Stimulated activated CD4-positive, alpha-beta T cell treated with anti-CD3 and anti-CD28 coated beads, Interleukin-4, amount 100 ng/mL, for 48 hours (primary cell): Measurements from ENCODE around the gene HADHA.
"Not testable (repeated sequence)": the region's sequence is repeated elsewhere in the genome, so short reads cannot be mapped to it uniquely, and the experiment has no call there.

Experiments used
- DNase-seq, 2 donors: peaks; one replicate each; pipeline ENCODE4 v3.0.0-alpha.2; 2020; ENCODE audit warnings: low read depth in 2 of 2

Gene HADHA

DNA sequence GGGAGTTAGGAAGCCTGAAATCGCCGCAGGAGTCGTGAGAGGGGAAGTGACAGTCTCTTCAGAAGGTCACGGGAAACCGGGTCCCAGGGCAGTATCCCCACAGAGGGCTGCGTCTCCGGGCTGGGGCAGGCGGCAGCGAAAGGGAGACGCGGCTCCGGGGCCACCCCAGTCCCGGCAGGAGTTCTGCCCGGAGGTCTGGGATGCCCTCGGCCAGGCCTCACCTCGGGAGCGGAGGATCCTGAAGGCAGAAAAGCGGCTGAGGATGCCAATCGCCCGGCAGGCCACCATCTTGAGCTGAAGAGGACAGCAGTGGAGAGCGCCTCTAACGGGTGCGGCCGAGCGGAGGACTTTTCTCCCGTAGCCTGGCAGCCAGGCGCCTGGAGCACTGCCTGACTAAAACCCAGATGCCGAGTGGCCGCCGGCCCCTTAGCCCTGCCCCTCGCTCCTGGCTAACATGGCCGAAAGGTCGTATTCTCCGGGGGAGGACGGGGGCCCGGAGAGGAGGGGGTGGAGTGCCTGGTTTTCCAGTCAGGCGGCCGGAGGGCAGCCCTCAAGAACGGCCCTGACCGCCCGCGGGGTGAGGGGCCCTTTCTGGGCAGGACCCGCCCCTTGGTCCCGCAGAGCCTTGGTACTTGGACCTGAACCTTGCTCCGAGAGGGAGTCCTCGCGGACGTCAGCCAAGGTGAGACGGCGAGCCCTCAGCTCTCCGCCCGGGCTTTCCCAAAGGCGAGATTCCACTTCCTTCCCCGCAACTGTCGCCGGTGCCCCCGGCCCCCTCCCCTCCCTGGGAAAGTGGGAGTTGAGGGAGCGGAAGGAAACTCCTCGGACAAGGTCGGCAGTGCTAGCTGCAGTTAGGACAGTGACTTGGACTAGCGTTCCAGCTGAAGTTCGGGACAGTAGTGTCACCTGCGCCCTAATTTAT lies at the start of gene HADHA, which contains the start of gene HADHB:
Gene HADHA (minus strand): TSS at position 324 of the 922 bp plus-strand sequence. CDS start 36 bp downstream, at position 288.
Gene HADHB (plus strand): TSS at position 631 of the 922 bp plus-strand sequence. CDS start 9,316 bp downstream, outside the sequence.
- DNase-seq, result peak; percentile 77 to 84

DNA sequence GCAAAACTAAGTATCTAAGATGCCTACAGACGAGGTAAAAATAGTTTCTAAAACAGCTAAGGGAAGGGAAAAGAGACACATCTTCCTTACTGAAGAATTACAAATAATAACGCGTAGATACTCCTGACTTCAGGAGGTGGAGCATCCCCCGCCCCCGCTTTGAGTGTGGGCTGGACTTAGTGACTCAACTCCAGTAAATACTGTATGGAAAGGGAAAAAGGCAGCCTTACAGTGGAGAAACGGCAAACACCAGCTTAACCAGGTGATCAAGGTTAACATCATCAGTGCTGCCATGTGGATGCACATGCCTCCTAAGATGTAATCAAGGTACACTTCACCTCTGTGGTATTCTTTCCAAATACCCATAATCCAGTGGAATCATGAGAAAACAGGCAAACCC lies 48.2 kb upstream of the HADHA start:
- DNase-seq, result no peak

DNA sequence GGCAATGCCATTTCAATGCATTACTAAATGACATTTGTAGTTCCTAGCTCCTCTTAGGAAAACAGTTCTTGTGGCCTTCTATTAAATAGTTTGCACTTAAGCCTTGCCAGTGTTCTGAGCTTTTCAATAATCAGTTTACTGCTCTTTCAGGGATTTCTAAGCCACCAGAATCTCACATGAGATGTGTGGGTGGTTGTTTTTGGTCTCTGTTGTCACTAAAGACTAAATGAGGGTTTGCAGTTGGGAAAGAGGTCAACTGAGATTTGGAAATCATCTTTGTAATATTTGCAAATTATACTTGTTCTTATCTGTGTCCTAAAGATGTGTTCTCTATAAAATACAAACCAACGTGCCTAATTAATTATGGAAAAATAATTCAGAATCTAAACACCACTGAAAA lies 45.6 kb upstream of the HADHA start:
- no peak for DNase-seq

DNA sequence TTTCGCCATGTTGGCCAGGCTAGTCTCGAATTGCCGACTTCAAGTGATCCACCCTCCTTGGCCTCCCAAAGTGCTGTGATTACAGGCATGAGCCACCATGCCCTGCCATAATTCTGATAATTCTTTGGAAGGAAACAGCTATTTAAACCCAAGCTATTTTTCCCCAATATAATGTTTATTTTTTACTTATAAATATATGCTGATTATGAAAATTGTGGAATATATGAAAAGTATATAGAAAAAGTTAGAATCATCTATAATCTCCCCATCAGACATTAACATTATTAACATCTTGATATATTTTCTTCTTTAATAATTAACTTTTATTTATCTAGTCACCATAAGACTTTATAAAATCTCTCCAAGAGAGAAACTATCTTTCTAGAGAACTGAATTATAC lies 41.5 kb upstream of the HADHA start:
- DNase-seq, result no peak

GRCh38 chr2:26284132-26284531 lies 39.7 kb upstream of the HADHA start:
- no peak for DNase-seq

DNA sequence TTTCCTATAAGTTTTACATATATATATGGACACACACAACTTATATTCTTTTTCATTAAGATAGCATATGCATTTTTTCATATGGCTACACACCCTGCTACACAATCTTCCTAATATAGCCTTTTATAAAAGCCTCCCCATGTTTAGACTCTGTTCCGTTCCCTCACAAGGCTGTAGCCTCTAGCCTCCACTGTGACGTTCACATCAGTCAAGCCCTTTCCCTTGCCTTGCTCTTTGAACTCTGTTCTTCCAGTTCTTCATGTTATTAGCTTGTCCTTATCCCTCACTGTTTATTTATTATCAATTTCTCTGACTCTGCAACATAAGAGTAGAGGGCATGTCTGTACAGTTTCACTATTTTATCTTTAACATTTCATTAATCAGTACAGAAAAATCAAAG lies 39.2 kb upstream of the HADHA start:
- DNase-seq, result no peak

DNA sequence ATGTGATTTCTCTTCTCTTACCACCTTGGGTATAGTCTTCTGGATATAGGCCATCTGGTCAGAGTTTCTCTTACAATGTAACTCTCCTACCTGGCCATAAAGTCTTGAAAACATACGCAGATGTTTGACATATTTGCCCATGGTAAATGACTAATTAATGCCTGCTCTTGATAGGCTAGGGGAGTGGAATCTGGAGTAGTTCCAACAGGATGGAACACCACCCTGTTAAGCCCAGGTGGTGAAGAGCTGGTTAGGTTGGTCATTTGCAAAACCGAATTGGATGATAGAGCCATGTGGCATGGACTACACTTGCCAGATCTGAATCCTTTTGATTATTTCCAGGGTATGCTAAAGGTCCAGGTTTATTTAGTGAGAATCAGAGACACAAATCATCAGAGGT lies 36.8 kb upstream of the HADHA start:
- no peak for DNase-seq

DNA sequence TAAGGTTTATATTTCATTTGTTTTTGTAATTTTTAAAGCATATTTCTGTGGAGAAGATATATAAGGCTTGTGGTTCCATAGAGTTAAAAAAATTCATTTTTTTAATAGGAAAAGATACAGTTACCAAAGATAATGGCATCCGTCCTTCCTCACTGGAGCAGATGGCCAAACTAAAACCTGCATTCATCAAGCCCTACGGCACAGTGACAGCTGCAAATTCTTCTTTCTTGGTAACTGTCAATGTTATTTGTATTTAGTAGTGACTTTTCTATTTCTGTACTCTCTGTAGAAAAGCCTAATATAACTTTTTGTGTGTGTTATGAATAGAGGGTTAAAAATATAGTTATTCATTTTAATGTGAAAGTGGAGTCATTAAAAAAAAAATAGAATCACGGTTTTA lies 35.5 kb upstream of the HADHA start:
- no peak for DNase-seq

- DNase-seq, result no peak
Measured at GRCh38 chr2:26276484-26277227, 32.2 kb upstream of the HADHA start.

DNA sequence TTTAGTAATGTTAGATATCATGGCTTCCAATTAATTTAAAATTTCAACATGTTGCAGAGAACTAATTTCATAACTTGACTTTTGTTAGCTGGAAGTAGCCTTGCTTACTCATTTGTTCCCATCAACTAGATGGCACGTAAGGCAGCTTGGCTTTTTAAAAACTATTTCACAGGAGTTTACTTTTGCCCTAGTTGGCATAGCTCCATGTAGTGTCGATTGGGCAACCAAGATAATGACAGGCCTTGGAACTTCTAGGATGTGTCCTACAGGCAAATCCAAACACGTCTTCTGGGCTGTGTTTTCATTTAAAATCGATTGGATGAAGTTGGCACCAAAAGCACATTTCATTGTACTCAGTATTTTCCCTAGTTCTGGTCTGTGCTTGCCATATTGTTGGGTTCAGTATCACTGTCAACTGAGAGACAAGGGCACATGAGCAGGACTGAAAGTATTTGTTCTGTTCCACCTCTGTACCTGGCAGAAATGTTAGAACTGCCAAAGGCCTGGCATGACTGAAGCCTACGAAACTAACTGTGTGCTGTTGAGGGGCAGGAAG lies 29.7 kb upstream of the HADHA start:
- DNase-seq, result no peak

GRCh38 chr2:26273501-26273900 lies 29.1 kb upstream of the HADHA start:
- no peak for DNase-seq

DNA sequence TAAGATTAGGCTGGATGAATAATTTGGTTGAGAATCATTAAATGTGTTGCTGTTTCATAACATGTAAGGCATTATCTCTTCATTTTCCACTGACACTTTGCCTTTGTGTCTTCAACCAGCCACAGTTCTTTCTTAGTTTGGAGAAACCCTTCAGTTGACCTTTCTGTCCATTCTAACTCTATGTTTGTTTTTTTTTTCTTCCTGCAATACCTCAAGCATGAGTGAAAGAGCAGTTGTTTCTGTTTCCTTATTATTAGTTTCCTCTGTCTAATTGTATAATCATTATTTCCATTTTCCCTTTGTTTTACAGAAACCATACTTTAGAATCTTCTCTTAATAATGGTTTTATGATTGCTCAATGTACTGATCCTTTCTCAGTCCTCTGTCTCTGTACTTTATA lies 25.9 kb upstream of the HADHA start:
- DNase-seq, result no peak

- no peak for DNase-seq
Measured at GRCh38 chr2:26269571-26270158, 25.2 kb upstream of the HADHA start.

DNA sequence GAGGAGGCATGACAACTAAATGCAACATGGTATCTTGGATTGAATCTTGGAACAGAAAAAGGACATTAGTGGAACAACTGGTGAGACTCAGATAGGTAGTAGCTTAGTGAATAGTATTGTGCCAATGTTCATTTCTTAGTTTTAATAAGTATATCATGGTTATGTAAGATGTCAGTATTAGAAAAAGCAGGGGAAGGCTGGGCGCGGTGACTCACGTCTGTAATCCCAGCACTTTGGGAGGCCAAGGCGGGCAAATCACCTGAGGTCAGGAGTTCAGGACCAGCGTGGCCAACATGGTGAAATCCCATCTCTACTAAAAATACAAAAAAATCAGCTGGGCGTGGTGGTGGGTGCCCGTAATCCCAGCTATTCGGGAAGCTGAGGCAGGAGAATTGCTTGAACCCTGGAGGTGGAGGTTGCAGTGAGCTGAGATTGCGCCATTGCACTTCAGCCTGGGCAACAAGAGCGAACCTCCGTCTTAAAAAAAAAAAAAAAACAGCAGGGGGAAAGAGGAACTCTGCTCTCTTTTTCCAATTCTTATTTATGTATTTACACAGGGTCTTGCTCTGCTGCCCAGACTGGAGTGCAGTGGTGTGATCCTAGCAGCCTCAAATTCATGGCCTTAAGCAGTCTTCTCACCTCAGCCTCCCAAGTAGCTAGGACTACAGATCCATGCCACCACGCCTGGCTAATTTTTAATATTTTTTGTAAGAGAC lies 24.4 kb upstream of the HADHA start:
- not testable (repeated sequence) for DNase-seq

- no peak for DNase-seq
Measured at GRCh38 chr2:26268213-26268612, 23.8 kb upstream of the HADHA start.

- DNase-seq, result not testable (repeated sequence)
Measured at GRCh38 chr2:26258836-26259235, 14.4 kb upstream of the HADHA start.

DNA sequence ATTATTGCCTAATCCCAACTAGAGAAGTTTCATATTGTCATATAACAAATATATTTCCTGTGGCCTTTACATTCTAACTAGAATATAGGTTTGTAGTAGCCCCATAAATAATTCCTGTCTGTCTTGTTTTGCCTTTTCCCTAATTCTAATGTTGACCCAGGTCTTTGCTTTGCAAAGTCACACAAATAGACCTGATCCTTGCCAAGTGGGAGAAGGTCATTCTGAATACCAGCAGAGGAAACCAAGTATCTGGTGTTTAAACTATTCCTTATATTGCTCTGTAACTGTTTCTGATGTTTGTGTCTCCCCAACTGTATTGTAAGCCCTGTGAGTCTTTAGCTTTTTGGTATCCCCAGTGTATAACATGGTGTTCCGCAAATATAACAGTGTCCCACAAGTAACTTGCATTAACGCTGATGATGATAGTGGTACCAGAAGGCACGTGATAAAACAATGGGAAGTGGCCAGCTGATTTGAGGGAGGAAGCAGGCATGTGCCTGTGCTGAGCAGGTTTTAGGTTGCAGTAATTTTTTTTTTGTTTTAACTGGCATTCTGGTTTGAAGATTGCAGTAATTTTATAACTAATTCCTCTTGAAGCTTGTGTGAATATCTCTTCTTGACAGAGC lies 11.4 kb upstream of the HADHA start:
- DNase-seq, result no peak

- no peak for DNase-seq
Measured at GRCh38 chr2:26251893-26252292, 7.5 kb upstream of the HADHA start.

GRCh38 chr2:26249625-26250024 lies 5.2 kb upstream of the HADHA start:
- no peak for DNase-seq

- DNase-seq, result no peak
Measured at GRCh38 chr2:26246818-26247217, 2.4 kb upstream of the HADHA start.

DNA sequence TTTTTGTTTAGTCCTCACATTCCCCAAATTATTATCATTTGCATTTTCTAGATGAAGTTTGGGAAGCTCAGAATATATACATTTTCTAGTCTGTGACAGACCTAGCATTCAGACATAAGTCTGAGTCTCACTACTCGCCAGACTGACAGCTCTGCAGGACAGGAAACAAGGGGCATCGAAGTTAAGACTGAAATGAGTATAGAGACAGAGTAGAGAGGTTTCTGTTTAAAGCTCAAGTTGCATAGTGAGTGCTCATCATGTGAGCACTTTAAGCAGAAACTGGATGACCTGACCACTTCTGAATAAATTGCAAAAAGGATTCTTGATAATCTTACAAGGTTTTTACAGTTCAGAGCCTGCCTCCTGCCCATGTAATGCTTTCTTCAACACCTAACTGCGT lies 1.4 kb upstream of the HADHA start:
- DNase-seq, result no peak
